Measurements from ENCODE around the gene HCK. TPM values are rescaled to one million over a fixed set of nuclear protein-coding genes. Genes with fewer than 3 reads are reported as not detected.

Gene HCK
- total RNA-seq, 2 donors from 2014 or later: 0.24 to 0.40 TPM

- H3K4me1 Mint-ChIP-seq: peaks cover 19% of the 10 kb centered on the region
- no peaks in the 10 kb centered on the region for H3K9me3 ChIP-seq (ENCODE audit: control insufficient read depth, low read length)
- DNase-seq: no peak
- 98 to 100% methylated on average over 2 to 4 of the region's 4 CpGs for WGBS, 2 experiments (ENCODE audit: insufficient coverage in 1 of 2, insufficient read length in 1 of 2)
- H3K36me3 Mint-ChIP-seq (ENCODE audit: low read depth): no peaks in the 10 kb centered on the region
- H3K4me1 ChIP-seq (ENCODE audit: control insufficient read depth, insufficient read depth, low read length): no peaks in the 10 kb centered on the region
- no peaks in the 10 kb centered on the region for H3K36me3 ChIP-seq (ENCODE audit: control insufficient read depth, insufficient read depth, low read length)
- TF ChIP-seq, protein P1, sequence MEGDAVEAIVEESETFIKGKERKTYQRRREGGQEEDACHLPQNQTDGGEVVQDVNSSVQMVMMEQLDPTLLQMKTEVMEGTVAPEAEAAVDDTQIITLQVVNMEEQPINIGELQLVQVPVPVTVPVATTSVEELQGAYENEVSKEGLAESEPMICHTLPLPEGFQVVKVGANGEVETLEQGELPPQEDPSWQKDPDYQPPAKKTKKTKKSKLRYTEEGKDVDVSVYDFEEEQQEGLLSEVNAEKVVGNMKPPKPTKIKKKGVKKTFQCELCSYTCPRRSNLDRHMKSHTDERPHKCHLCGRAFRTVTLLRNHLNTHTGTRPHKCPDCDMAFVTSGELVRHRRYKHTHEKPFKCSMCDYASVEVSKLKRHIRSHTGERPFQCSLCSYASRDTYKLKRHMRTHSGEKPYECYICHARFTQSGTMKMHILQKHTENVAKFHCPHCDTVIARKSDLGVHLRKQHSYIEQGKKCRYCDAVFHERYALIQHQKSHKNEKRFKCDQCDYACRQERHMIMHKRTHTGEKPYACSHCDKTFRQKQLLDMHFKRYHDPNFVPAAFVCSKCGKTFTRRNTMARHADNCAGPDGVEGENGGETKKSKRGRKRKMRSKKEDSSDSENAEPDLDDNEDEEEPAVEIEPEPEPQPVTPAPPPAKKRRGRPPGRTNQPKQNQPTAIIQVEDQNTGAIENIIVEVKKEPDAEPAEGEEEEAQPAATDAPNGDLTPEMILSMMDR (conservative IDR thresholded peaks at IDR 0.05): no peak
- H3K4me3 ChIP-seq (ENCODE audit: low read length): no peak overlapping the region
- peaks cover 29% of the 10 kb centered on the region for H3K27me3 ChIP-seq (ENCODE audit: control insufficient read depth, insufficient read depth, low read length, poor library complexity, severe bottlenecking)
- H3K4me3 Mint-ChIP-seq: no peak overlapping the region
- H3K27me3 Mint-ChIP-seq (ENCODE audit: insufficient read depth): peaks cover 59% of the 10 kb centered on the region
- no peak overlapping the region for H3K27ac ChIP-seq (ENCODE audit: low read depth, low read length)
- H3K9me3 Mint-ChIP-seq: no peaks in the 10 kb centered on the region
- H3K27ac Mint-ChIP-seq: no peak overlapping the region
- no peak overlapping the region for H3K9ac ChIP-seq (ENCODE audit: extremely low read depth, low read length, poor library complexity, severe bottlenecking)
These were observed 31.0 kb upstream of the HCK start for GRCh38 chr20:32021091-32021490.

DNA sequence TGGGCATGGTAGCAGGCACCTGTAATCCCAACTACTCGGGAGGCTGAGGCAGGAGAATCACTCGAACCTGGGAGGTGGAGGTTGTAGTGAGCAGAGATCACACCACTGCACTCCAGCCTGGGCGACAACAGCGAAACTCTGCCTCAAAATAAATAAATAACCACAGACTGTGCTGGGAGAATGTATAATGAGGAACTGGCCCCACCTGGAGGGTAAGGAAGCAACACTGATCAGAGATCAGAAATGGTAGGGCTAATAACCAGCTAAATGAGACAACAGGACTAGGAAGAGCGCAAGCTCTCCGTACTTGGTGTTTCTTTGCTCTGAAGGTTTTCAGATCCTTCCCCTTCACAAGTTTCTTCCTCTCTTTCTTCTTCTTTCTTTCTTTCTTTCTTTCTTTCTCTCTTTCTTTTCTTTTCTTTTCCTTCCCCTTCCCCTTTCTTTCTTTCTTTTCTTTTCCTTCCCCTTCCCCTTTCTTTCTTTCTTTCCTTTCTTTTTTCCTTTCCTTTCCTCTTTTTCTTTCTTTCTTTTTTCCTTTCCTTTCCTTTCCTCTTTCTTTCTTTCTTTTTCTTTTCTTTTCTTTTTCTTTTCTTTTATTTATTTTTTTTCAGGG lies 27.3 kb upstream of the HCK start:
- Mint-ChIP-seq H3K27ac (no peak overlapping the region), H3K27me3 (ENCODE audit: insufficient read depth) (peaks cover 43% of the 10 kb centered on the region), H3K36me3 (ENCODE audit: low read depth) (no peaks in the 10 kb centered on the region), H3K4me3 (no peak overlapping the region), H3K4me1 (peaks cover 14% of the 10 kb centered on the region), H3K9me3 (no peaks in the 10 kb centered on the region)
- no peak overlapping the region for H3K27ac ChIP-seq (ENCODE audit: low read depth, low read length)
- WGBS, 2 experiments (ENCODE audit: insufficient coverage in 1 of 2, insufficient read length in 1 of 2): 90 to 100% methylated on average over 4 to 6 of the region's 6 CpGs
- no peaks in the 10 kb centered on the region for H3K36me3 ChIP-seq (ENCODE audit: control insufficient read depth, insufficient read depth, low read length)
- no peak overlapping the region for H3K9ac ChIP-seq (ENCODE audit: extremely low read depth, low read length, poor library complexity, severe bottlenecking)
- H3K4me3 ChIP-seq (ENCODE audit: low read length): no peak overlapping the region
- no peaks in the 10 kb centered on the region for H3K9me3 ChIP-seq (ENCODE audit: control insufficient read depth, low read length)
- DNase-seq: no peak
- peaks cover 8% of the 10 kb centered on the region for H3K27me3 ChIP-seq (ENCODE audit: control insufficient read depth, insufficient read depth, low read length, poor library complexity, severe bottlenecking)
- no peaks in the 10 kb centered on the region for H3K4me1 ChIP-seq (ENCODE audit: control insufficient read depth, insufficient read depth, low read length)
- TF ChIP-seq, protein P1 (conservative IDR thresholded peaks at IDR 0.05): no peak

DNA sequence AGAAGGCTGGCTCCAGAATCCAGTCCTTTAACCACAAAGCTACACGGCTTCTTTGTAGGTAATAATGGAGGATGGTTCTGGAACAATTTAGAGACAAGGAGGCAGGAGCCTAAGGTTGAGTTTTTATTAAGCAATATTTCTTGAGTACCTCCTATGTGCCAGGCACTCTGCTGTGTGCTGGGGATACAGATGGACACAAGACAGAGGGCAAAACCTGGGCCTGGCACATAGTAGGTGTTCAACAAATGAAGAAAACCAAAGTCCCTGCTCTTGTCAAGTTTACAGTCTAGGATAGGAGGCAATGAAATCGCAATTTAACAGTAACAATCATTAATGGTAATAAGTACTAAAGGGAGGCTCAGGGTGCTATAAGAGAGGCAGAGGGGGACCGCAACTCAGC lies 24.4 kb upstream of the HCK start:
- H3K4me3 Mint-ChIP-seq: no peak overlapping the region

More for the DNA sequence above, 24.4 kb upstream of the HCK start:
- no peaks in the 10 kb centered on the region for H3K27me3 ChIP-seq (ENCODE audit: control insufficient read depth, insufficient read depth, low read length, poor library complexity, severe bottlenecking)
- H3K4me1 Mint-ChIP-seq: peaks cover 14% of the 10 kb centered on the region
- peaks cover 40% of the 10 kb centered on the region for H3K27me3 Mint-ChIP-seq (ENCODE audit: insufficient read depth)
- H3K36me3 ChIP-seq (ENCODE audit: control insufficient read depth, insufficient read depth, low read length): no peaks in the 10 kb centered on the region
- no peaks in the 10 kb centered on the region for H3K36me3 Mint-ChIP-seq (ENCODE audit: low read depth)
- H3K9ac ChIP-seq (ENCODE audit: extremely low read depth, low read length, poor library complexity, severe bottlenecking): no peak overlapping the region
- no peak overlapping the region for H3K27ac ChIP-seq (ENCODE audit: low read depth, low read length)
- H3K4me1 ChIP-seq (ENCODE audit: control insufficient read depth, insufficient read depth, low read length): no peaks in the 10 kb centered on the region
- H3K4me3 ChIP-seq (ENCODE audit: low read length): no peak overlapping the region
- no peak for DNase-seq
- no peak overlapping the region for H3K27ac Mint-ChIP-seq
- H3K9me3 Mint-ChIP-seq: no peaks in the 10 kb centered on the region
- no peaks in the 10 kb centered on the region for H3K9me3 ChIP-seq (ENCODE audit: control insufficient read depth, low read length)
- WGBS, 2 experiments (ENCODE audit: insufficient coverage in 1 of 2, insufficient read length in 1 of 2): 100% methylated on average over 2 to 3 of the region's 3 CpGs
- TF ChIP-seq, protein P1 (conservative IDR thresholded peaks at IDR 0.05): no peak
